H1 (cell line): ENCODE measurements around the gene ZNF526. TPM values are rescaled to one million over a fixed set of nuclear protein-coding genes. Genes with fewer than 3 reads are reported as not detected.

Experiments used
- CTCF ChIA-PET: fragments of 300-600 bp; sonication (Branson Sonifier 250); formaldehyde crosslinking; loops from one replicate; lab custom pipeline; 2021; ENCODE audit not compliant: partially characterized antibody; lab: Charles Lee
- POLR2A ChIA-PET: fragments of 300-600 bp; sonication (Branson Sonifier 250); formaldehyde crosslinking; loops from one replicate; lab custom pipeline; 2021; ENCODE audit warnings: inconsistent platforms; ENCODE audit not compliant: partially characterized antibody; lab: Charles Lee
- DNase-seq, 2 experiments: peaks; one replicate each; pipeline versions ENCODE4 v3.0.0 to v3.0.0-alpha.2; 2010 to 2022; ENCODE audit warnings: low spot score in 2 of 2, low read depth in 1 of 2, mixed read lengths in 1 of 2
- FAIRE-seq: peaks from 2 replicates; lab custom pipeline; 2011; peaks lifted over from hg19 to GRCh38; lab: Jason Lieb, UNC
- H2AFZ ChIP-seq: 2 replicates; pipeline ENCODE4 v1.8.1; 2012; ENCODE audit warnings: low read length, inconsistent platforms
- H2AK5ac ChIP-seq: 2 replicates; pipeline ENCODE4 v1.6.1; 2013; ENCODE audit warnings: low read depth, low read length
- H2BK120ac ChIP-seq: replicated peaks from 2 replicates; pipeline ENCODE3; 2013; ENCODE audit warnings: low read depth, low read length, inconsistent platforms
- H2BK12ac ChIP-seq: 2 replicates; pipeline ENCODE4 v1.6.1; 2013; ENCODE audit warnings: low read depth, low read length
- H2BK15ac ChIP-seq: 2 replicates; pipeline ENCODE4 v1.6.1; 2013; ENCODE audit warnings: low read length
- H2BK20ac ChIP-seq: 2 replicates; pipeline ENCODE4 v1.6.1; 2013; ENCODE audit warnings: low read length
- H2BK5ac ChIP-seq: 2 replicates; pipeline ENCODE4 v1.6.1; 2013; ENCODE audit warnings: low read depth, low read length
- H3K14ac ChIP-seq: 2 replicates; pipeline ENCODE4 v1.6.1; 2013; ENCODE audit warnings: inconsistent platforms; ENCODE audit not compliant: insufficient read length
- H3K18ac ChIP-seq: 2 replicates; pipeline ENCODE4 v1.6.1; 2013; ENCODE audit warnings: low read length; ENCODE audit errors: extremely low read depth
- H3K23ac ChIP-seq: 2 replicates; pipeline ENCODE4 v1.6.1; 2013; ENCODE audit warnings: inconsistent platforms; ENCODE audit not compliant: insufficient read length
- H3K23me2 ChIP-seq: 2 replicates; pipeline ENCODE4 v1.6.1; 2013; ENCODE audit warnings: low read depth, low read length
- H3K27ac ChIP-seq: 2 replicates; pipeline ENCODE4 v1.6.1; 2011; ENCODE audit warnings: low read depth, low read length, inconsistent platforms
- H3K27me3 ChIP-seq, 4 experiments: replicated peaks in 1 of 4; 1 replicate in 1 of 4; 2 replicates in 3 of 4; pipeline versions ENCODE4 v1.6.1 to v1.8.1; 2011 to 2013; ENCODE audit warnings: low read length in 3 of 4, mild to moderate bottlenecking in 3 of 4, inconsistent platforms in 2 of 4, mixed read lengths in 2 of 4, moderate library complexity in 1 of 4; ENCODE audit not compliant: control insufficient read depth in 3 of 4, insufficient read depth in 3 of 4; ENCODE audit errors: extremely low read depth in 1 of 4
- H3K36me3 ChIP-seq, 4 experiments: 2 replicates each; pipeline versions ENCODE4 v1.6.1 to v1.8.1; 2011 to 2013; ENCODE audit warnings: mild to moderate bottlenecking in 4 of 4, low read length in 3 of 4, moderate library complexity in 2 of 4, control low read depth in 1 of 4, inconsistent platforms in 1 of 4; ENCODE audit not compliant: insufficient read depth in 4 of 4, control insufficient read depth in 2 of 4
- H3K4ac ChIP-seq: replicated peaks from 2 replicates; pipeline ENCODE3; 2013; ENCODE audit warnings: low read length, low read depth, mixed read lengths, inconsistent platforms; ENCODE audit not compliant: insufficient read length
- H3K4me1 ChIP-seq, 4 experiments: replicated peaks in 1 of 4; 1 replicate in 1 of 4; 2 replicates in 3 of 4; pipeline versions ENCODE4 v1.6.1 to v1.8.1; 2011 to 2013; ENCODE audit warnings: low read length in 3 of 4, inconsistent platforms in 2 of 4, mixed read lengths in 1 of 4; ENCODE audit not compliant: insufficient read depth in 4 of 4, control insufficient read depth in 3 of 4
- H3K4me2 ChIP-seq, 2 experiments: 2 replicates each; pipeline versions ENCODE4 v1.6.1 to v1.8.1; 2011 to 2013; ENCODE audit warnings: low read depth in 2 of 2, low read length in 2 of 2, control low read depth in 1 of 2, inconsistent platforms in 1 of 2, mild to moderate bottlenecking in 1 of 2; ENCODE audit not compliant: insufficient read depth in 1 of 2
- H3K4me3 ChIP-seq, 4 experiments: fragments of 200-600, 300-600 bp in 1 of 4; sonication (generic), shearing (Covaris generic), sonication (Bioruptor Twin) in 1 of 4; 2 replicates each; pipeline versions ENCODE4 v1.5.1 to v1.8.1; 2011 to 2016; ENCODE audit warnings: low read length in 4 of 4, low read depth in 3 of 4, control low read depth in 2 of 4, inconsistent platforms in 2 of 4, mild to moderate bottlenecking in 2 of 4, mixed read lengths in 1 of 4, moderate library complexity in 1 of 4; ENCODE audit not compliant: insufficient read depth in 2 of 4; ENCODE audit errors: extremely low read depth in 1 of 4
- H3K56ac ChIP-seq: replicated peaks from 2 replicates; pipeline ENCODE3; 2013; ENCODE audit warnings: low read depth, mild to moderate bottlenecking, mixed read lengths, low read length, inconsistent platforms; ENCODE audit not compliant: insufficient read length
- H3K79me1 ChIP-seq: 2 replicates; pipeline ENCODE4 v1.6.1; 2013; ENCODE audit warnings: low read depth, low read length, control low read depth
- H3K79me2 ChIP-seq, 2 experiments: 2 replicates each; pipeline versions ENCODE4 v1.6.1 to v1.8.1; 2012 to 2013; ENCODE audit warnings: low read length in 2 of 2, mild to moderate bottlenecking in 2 of 2, inconsistent platforms in 1 of 2; ENCODE audit not compliant: insufficient read depth in 2 of 2, control insufficient read depth in 1 of 2
- H3K9ac ChIP-seq, 4 experiments: replicated peaks in 1 of 4; 1 replicate in 1 of 4; 2 replicates in 3 of 4; pipeline versions ENCODE4 v1.6.1 to v1.8.1; 2011 to 2013; ENCODE audit warnings: low read depth in 3 of 4, low read length in 3 of 4, control low read depth in 2 of 4, mild to moderate bottlenecking in 2 of 4, moderate library complexity in 2 of 4, inconsistent platforms in 1 of 4; ENCODE audit errors: extremely low read depth in 1 of 4
- H3K9me3 ChIP-seq, 2 experiments: 2 replicates each; pipeline versions ENCODE4 v1.6.1 to v1.8.1; 2012 to 2013; ENCODE audit warnings: mild to moderate bottlenecking in 2 of 2, moderate library complexity in 2 of 2, control low read depth in 1 of 2, inconsistent platforms in 1 of 2, low read depth in 1 of 2, low read length in 1 of 2, mixed read lengths in 1 of 2; ENCODE audit not compliant: insufficient read depth in 2 of 2
- H4K20me1 ChIP-seq, 2 experiments: replicated peaks in 1 of 2; 2 replicates each; pipeline versions ENCODE3 to v1.8.1; 2011 to 2013; ENCODE audit warnings: inconsistent platforms in 2 of 2, low read length in 2 of 2, mild to moderate bottlenecking in 1 of 2; ENCODE audit not compliant: insufficient read depth in 2 of 2, control insufficient read depth in 1 of 2
- H4K5ac ChIP-seq: 2 replicates; pipeline ENCODE4 v1.6.1; 2013; ENCODE audit warnings: low read length, low read depth, mixed read lengths, inconsistent platforms; ENCODE audit not compliant: insufficient read length
- H4K8ac ChIP-seq: 2 replicates; pipeline ENCODE4 v1.8.0; 2013; ENCODE audit warnings: mild to moderate bottlenecking, moderate library complexity, low read length, inconsistent platforms; ENCODE audit not compliant: insufficient read depth; ENCODE audit errors: extremely low read depth
- H4K91ac ChIP-seq: replicated peaks from 2 replicates; pipeline ENCODE3; 2013; ENCODE audit warnings: low read length, mixed read lengths, inconsistent platforms; ENCODE audit not compliant: insufficient read length
- POU5F1 ChIP-seq: IDR thresholded peaks from 2 replicates; pipeline ENCODE4 v1.6.1; 2011; ENCODE audit warnings: low read depth, mild to moderate bottlenecking, low read length, moderate library complexity
- RFX5 ChIP-seq: IDR thresholded peaks from 2 replicates; pipeline ENCODE4 v1.6.1; 2011; ENCODE audit warnings: low read depth, low read length, improper control_type of control experiment, borderline replicate concordance
- TAF1 ChIP-seq: IDR thresholded peaks from 2 replicates; pipeline ENCODE4 v1.6.1; 2011; ENCODE audit warnings: mild to moderate bottlenecking, low read depth, low read length
- USF2 ChIP-seq: IDR thresholded peaks from 2 replicates; pipeline ENCODE4 v1.6.1; 2011; ENCODE audit warnings: low read length, improper control_type of control experiment
- WGBS, 2 experiments: shearing (Covaris generic) in 1 of 2; methylation state at CpG; one replicate each; pipeline versions ENCODE4 v1.1.6 to v1.1.7; 2013 to 2015; ENCODE audit warnings: low lambda C conversion rate in 2 of 2, mixed read lengths in 2 of 2, inconsistent platforms in 1 of 2, low coverage in 1 of 2, missing lambda C conversion rate in 1 of 2; ENCODE audit not compliant: insufficient replicate concordance in 2 of 2, insufficient coverage in 1 of 2, insufficient read length in 1 of 2; ENCODE audit errors: extremely low coverage in 1 of 2, missing lambda C conversion rate in 1 of 2; 5-methylcytosine and 5-hydroxymethylcytosine counted together
- polyA plus RNA-seq, 7 experiments: library from polyadenylated mRNA; depleted of rRNA in 3 of 7; stranded (reverse) in 5 of 7; unstranded in 2 of 7; fragments of >200 nt in 5 of 7; fragments of 200-250 nt in 2 of 7; gene quantifications; 1 replicate in 5 of 7; 2 replicates in 1 of 7; 4 replicates in 1 of 7; pipeline versions ENCODE4 v1.2.1 to v1.2.3, GENCODE V29; 2011 to 2013; ENCODE audit warnings: missing spikeins in 2 of 7, mixed read lengths in 2 of 7
- total RNA-seq: library from RNA; stranded (reverse); fragmentation: NEBNext Ultra II Directional; extraction: Animal tissue kit (Norgen Biotek cat#: 25700); gene quantifications from 2 replicates; pipeline ENCODE4 v1.2.1, GENCODE V29; 2021

ZNF526 gene
- total and polyA plus RNA-seq, 2 of the 8 experiments (the other 6 are each of a cell fraction or from before 2014, with no cell fraction given), result 8.4 to 14.1 TPM

DNA sequence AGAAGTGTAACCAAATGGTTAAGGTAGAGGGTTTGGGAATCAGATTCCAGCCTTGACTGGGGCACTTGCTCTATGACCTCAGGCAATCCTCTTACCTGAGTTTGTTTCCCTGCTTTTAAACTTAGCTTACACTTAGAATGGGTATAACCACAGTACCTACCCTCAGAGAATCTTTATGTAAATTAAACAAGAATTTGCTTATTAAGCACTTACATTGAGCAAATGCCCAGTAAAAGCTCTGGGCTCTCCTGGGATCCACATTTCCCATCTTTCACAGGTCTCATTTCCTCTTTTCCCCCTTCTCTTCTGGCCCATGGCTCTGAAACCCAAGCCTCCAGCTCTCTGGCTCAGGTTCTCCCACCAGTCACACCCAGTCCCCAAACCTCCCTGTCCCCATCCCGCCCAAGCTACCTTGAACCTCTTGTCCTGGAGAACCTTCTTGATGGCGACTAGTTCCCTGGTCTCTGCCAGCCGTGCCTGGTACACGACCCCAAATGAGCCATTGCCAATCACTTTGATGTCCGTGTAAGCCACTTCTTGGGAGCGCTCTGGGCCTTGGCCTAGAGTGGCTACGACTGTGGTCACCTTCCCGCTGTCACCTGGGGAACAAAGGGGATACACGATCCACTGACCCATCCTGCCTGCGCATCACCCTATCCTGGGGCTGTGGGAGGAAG is 19.6 kb downstream of the ZNF526 start:
- H3K56ac ChIP-seq, result no peak overlapping the region
- peaks cover 5% of the 10 kb centered on the region; the same call in 1 of the 2 replicates for H3K79me1 ChIP-seq
- H4K91ac ChIP-seq, result no peak overlapping the region
- H2BK12ac ChIP-seq, result no peak overlapping the region
- no peak overlapping the region for H2AK5ac ChIP-seq
- H4K8ac ChIP-seq, result no peak overlapping the region
- WGBS, 2 experiments, result 96% methylated on average over 10 of the region's 10 CpGs; no CpG with 5 or more reads in 1 of the 2 experiments
- H3K23ac ChIP-seq, result no peak overlapping the region
- no peak overlapping the region for H3K9ac ChIP-seq
- peaks cover 0 to 3% (median under 1%) of the 10 kb centered on the region in 4 experiments; a peak in 4 of 7 replicates for H3K4me1 ChIP-seq
- H2AFZ ChIP-seq, result no peak overlapping the region
- peaks cover 3 to 19% (median 15%) of the 10 kb centered on the region in 4 experiments; a peak in 6 of 8 replicates for H3K36me3 ChIP-seq
- H3K9me3 ChIP-seq, result no peaks in the 10 kb centered on the region
- TF ChIP-seq POU5F1 (no peak), RFX5 (no peak), TAF1 (no peak), USF2 (no peak)
- H3K23me2 ChIP-seq, result peaks cover 7% of the 10 kb centered on the region
- no peak overlapping the region for H3K18ac ChIP-seq
- no peak overlapping the region for H4K5ac ChIP-seq
- no peak for FAIRE-seq
- H2BK20ac ChIP-seq, result no peak overlapping the region
- H3K27ac ChIP-seq, result no peak overlapping the region
- CTCF ChIA-PET, result interaction anchor here (0.9 to 1.8 kb wide), 6 partner anchors 10 to 131 kb away, joined by 3 to 5 read pairs (median 4); partner anchors contain the start of gene PRR19
- H3K4ac ChIP-seq, result no peak overlapping the region
- no peaks in the 10 kb centered on the region; a peak in 1 of 7 replicates for H3K27me3 ChIP-seq
- H2BK5ac ChIP-seq, result no peak overlapping the region
- H3K4me3 ChIP-seq, result no peak overlapping the region
- H4K20me1 ChIP-seq, result peaks cover 6 to 9% of the 10 kb centered on the region in 2 experiments
- POLR2A ChIA-PET, result interaction anchor here (1.1 to 5.0 kb wide), 8 partner anchors 9 to 122 kb away, joined by 3 to 23 read pairs (median 4); partner anchors contain the start of gene DEDD2
- no peak overlapping the region for H3K4me2 ChIP-seq
- no peak overlapping the region for H2BK120ac ChIP-seq
- no peak overlapping the region for H3K14ac ChIP-seq
- H3K79me2 ChIP-seq, result peaks cover 0 to 16% of the 10 kb centered on the region in 2 experiments; a peak in 2 of 4 replicates
- H2BK15ac ChIP-seq, result no peak overlapping the region
- no peak for DNase-seq
